Osteocyte (in vitro differentiated cells): ENCODE measurements around the gene CACNA1S. TPM values are rescaled to one million over a fixed set of nuclear protein-coding genes. Genes with fewer than 3 reads are reported as not detected.

ENCODE experiments used
- DNase-seq: peaks from one replicate; pipeline ENCODE4 v3.0.0; 2021; ENCODE audit warnings: mixed read lengths; ENCODE audit not compliant: unreplicated experiment; ENCODE audit errors: extremely low spot score
- H3K27ac Mint-ChIP-seq: one replicate; pipeline ENCODE4 v1.8.0; 2021; ENCODE audit warnings: mild to moderate bottlenecking, mixed read lengths; ENCODE audit not compliant: unreplicated experiment
- H3K27me3 Mint-ChIP-seq: one replicate; pipeline ENCODE4 v1.8.0; 2021; ENCODE audit warnings: mixed read lengths; ENCODE audit not compliant: unreplicated experiment
- H3K36me3 Mint-ChIP-seq: one replicate; pipeline ENCODE4 v1.8.0; 2021; ENCODE audit warnings: mixed read lengths; ENCODE audit not compliant: unreplicated experiment
- H3K4me1 Mint-ChIP-seq: one replicate; pipeline ENCODE4 v1.8.0; 2021; ENCODE audit warnings: mixed read lengths; ENCODE audit not compliant: unreplicated experiment
- H3K4me3 Mint-ChIP-seq: one replicate; pipeline ENCODE4 v1.8.0; 2021; ENCODE audit warnings: mild to moderate bottlenecking, moderate library complexity, mixed read lengths; ENCODE audit not compliant: unreplicated experiment
- H3K9me3 Mint-ChIP-seq: one replicate; pipeline ENCODE4 v1.8.0; 2021; ENCODE audit warnings: mixed read lengths; ENCODE audit not compliant: unreplicated experiment
- total RNA-seq: library from RNA; stranded (reverse); gene quantifications from 2 replicates; pipeline ENCODE4 v1.2.1, GENCODE V29; 2021
- TF ChIP-seq, protein P1 (sequence below): fragments of 200-600 bp; sonication (generic); IDR thresholded peaks from 2 replicates; pipeline ENCODE4 v1.5.0; 2021; ENCODE audit warnings: antibody characterized with exemption, mild to moderate bottlenecking, moderate library complexity

Gene CACNA1S
- total RNA-seq, 1 donor from 2014 or later: not detected

DNA sequence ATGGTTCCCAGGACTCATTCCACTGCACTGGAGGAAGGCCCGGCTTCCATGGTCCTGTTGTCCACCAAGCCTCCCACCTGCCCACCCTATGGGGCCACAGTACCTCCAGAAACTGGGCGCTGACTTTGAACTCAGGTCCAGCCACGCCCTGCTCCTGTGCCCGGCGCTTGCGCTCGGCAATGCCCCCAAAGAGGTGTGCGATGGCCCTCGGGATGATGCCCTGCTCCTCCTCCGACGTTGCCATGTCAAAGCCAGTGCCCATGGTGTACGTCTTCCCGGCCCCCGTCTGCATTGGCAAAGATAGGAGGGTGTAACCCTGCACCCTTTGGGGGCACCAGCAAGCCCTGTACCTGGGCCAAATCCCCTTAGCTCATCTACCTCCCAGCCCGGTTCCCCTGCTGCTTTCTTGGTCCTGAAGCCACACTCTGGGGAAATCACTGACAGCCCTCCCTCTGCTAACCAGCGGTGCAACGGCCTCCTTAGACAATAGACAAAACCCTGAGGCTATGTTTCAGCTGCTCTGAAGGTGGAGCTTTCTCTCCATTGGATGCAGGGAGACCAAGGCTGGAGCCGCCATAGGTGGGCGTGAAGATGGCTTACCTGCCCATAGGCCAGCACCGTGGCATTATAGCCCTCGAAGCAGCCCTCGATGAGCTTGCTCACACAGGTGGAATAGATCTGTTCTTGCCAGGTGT lies 103.4 kb downstream of the CACNA1S start:
- Mint-ChIP-seq H3K4me1 (no peaks in the 10 kb centered on the region), H3K27me3 (no peaks in the 10 kb centered on the region), H3K9me3 (no peaks in the 10 kb centered on the region), H3K4me3 (no peak overlapping the region), H3K36me3 (no peaks in the 10 kb centered on the region), H3K27ac (no peak overlapping the region)
- TF ChIP-seq, protein P1, sequence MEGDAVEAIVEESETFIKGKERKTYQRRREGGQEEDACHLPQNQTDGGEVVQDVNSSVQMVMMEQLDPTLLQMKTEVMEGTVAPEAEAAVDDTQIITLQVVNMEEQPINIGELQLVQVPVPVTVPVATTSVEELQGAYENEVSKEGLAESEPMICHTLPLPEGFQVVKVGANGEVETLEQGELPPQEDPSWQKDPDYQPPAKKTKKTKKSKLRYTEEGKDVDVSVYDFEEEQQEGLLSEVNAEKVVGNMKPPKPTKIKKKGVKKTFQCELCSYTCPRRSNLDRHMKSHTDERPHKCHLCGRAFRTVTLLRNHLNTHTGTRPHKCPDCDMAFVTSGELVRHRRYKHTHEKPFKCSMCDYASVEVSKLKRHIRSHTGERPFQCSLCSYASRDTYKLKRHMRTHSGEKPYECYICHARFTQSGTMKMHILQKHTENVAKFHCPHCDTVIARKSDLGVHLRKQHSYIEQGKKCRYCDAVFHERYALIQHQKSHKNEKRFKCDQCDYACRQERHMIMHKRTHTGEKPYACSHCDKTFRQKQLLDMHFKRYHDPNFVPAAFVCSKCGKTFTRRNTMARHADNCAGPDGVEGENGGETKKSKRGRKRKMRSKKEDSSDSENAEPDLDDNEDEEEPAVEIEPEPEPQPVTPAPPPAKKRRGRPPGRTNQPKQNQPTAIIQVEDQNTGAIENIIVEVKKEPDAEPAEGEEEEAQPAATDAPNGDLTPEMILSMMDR: no peak
- no peak for DNase-seq

DNA sequence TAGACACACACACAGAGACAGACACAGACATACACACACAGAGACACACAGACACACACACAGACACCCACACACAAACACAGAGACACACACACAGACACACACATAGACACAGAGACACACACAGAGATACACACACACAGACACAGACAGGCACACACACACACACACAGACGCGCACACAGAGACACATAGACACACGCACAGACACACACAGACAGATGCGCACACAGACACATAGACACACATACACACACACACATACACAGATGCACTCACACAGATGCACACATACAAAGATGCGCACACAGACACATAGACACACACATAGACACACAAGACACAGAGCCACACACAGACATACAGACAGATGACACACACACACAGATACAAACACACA lies 104.7 kb downstream of the CACNA1S start:
- Mint-ChIP-seq H3K9me3 (no peaks in the 10 kb centered on the region), H3K4me1 (no peaks in the 10 kb centered on the region), H3K36me3 (no peaks in the 10 kb centered on the region), H3K4me3 (no peak overlapping the region), H3K27me3 (no peaks in the 10 kb centered on the region), H3K27ac (no peak overlapping the region)
- no peak for DNase-seq
- TF ChIP-seq, protein P1: no peak

DNA sequence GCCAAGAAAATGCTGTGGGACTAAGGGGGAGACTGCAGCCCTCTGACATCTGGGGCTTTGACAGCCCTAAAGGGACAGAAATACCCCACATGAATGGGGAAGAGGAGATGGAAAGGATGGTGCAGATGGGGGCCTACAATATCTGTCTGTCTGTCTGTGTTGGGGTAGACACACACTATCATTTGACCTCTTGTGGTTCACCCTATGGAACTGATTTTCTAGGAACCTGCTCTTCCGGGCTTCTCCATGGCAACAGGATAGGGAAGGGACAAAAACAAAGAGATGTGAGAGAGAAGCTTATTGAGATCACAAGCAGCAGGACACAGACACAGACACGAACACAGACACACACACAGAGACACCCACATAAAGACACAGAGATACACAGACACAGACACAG lies 105.8 kb downstream of the CACNA1S start:
- no peaks in the 10 kb centered on the region for H3K27me3 Mint-ChIP-seq
- no peak for DNase-seq

DNA sequence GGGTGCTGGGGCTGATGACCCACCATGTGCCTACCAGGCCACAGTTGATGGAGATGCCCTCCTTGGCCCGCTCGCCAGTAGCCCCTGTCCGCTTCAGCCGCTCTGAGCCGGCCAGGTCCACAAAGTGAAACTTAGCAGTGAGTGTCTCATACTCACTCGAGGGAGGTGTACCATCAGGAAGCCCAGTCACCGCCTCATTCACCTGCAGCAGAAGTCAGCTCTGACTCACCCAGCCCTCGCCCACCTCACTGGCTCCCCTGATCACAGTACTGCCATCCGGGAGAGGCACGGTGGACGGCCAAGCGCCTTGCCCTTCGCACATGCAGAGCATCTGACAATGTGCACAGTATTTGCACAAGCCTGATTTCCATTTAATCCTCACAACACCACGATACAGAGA lies 107.5 kb downstream of the CACNA1S start:
- H3K9me3 Mint-ChIP-seq: no peaks in the 10 kb centered on the region
- H3K4me3 Mint-ChIP-seq: no peak overlapping the region
- no peak overlapping the region for H3K27ac Mint-ChIP-seq
- H3K36me3 Mint-ChIP-seq: no peaks in the 10 kb centered on the region
- DNase-seq: no peak
- TF ChIP-seq, protein P1: no peak
- H3K27me3 Mint-ChIP-seq: no peaks in the 10 kb centered on the region
- no peaks in the 10 kb centered on the region for H3K4me1 Mint-ChIP-seq

More for the DNA sequence above, 105.8 kb downstream of the CACNA1S start:
- no peak overlapping the region for H3K27ac Mint-ChIP-seq
- no peaks in the 10 kb centered on the region for H3K4me1 Mint-ChIP-seq
- TF ChIP-seq, protein P1: no peak
- no peaks in the 10 kb centered on the region for H3K9me3 Mint-ChIP-seq
- H3K4me3 Mint-ChIP-seq: no peak overlapping the region
- no peaks in the 10 kb centered on the region for H3K36me3 Mint-ChIP-seq

DNA sequence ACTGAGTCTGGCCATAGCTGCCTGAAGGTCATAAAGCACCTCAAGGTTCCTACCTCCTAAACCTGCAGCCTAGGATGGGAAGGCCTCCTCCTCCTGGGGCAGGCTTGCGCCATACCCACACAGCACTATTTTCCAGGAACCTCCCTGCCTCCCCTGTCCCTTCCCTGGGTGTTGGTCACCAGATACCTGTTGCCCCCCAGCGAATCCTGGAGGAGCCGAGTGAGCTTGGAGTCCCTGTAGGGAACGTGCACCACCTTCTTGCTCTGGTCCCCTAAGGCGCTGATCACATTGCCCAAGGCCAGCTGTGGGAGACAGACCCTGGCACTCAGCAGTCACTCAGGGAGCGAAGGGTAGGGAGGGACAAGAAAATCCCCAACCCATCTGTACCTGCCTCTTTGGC lies 108.1 kb downstream of the CACNA1S start:
- Mint-ChIP-seq H3K9me3 (no peaks in the 10 kb centered on the region), H3K4me3 (no peak overlapping the region), H3K4me1 (no peaks in the 10 kb centered on the region), H3K36me3 (no peaks in the 10 kb centered on the region), H3K27ac (no peak overlapping the region), H3K27me3 (no peaks in the 10 kb centered on the region)
- TF ChIP-seq, protein P1: no peak
- DNase-seq: no peak
